ENCODE results near the gene MOCS1. TPM values are rescaled to one million over a fixed set of nuclear protein-coding genes. Genes with fewer than 3 reads are reported as not detected.

The MOCS1 gene
- total and polyA plus RNA-seq, 3 donors from 2014 or later = 11.8 to 17.9 (median 16.8) TPM

DNA sequence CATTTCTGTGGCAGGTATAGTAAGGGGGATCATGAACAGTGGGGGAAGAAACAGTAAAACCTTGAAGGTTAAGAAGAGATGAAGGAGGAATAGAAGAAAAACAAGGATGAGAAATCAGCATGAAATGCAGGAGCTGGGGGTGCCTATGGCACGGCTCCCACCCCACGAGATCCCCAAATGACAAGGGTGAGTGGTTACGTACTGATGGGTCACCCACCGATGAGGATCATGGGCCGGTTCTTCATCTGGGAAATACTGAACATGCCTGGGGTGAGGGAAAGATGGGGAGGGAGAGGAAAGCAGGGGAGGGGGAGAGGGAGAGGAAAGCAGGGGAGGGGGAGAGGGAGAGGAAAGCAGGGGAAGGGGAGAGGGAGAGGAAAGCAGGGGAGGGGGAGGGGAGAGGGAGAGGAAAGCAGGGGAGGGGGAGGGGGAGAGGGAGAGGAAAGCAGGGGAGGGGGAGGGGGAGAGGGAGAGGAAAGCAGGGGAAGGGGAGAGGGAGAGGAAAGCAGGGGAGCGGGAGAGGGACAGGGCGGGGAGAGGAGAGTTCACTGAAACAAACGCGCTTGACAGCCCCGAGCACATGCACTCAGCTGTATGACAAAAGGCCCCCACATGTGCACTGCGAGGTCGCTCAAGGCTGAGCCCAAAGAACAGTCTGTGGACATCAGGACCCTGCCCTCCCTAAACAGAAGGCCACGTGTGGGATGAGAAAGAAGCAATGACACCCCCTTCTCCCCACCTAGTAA, 25.3 kb downstream of the MOCS1 start:
- Histone ChIP-seq H3K36me3 (ENCODE audit: low read depth, missing control alignments) (no peaks in the 10 kb centered on the region), H3K9me3 (no peaks in the 10 kb centered on the region), H3K4me3 (no peak overlapping the region), H3K27ac (no peak overlapping the region), H3K27me3 (no peaks in the 10 kb centered on the region), H3K4me1 (no peaks in the 10 kb centered on the region)
- WGBS, 2 donors = 89 to 92% methylated on average over 13 of the region's 13 CpGs
- DNase-seq = no peak
- intact Hi-C loops (cut with DNase I; ENCODE audit: low total_unique reads) = no loop called here
- TF ChIP-seq, protein P1, sequence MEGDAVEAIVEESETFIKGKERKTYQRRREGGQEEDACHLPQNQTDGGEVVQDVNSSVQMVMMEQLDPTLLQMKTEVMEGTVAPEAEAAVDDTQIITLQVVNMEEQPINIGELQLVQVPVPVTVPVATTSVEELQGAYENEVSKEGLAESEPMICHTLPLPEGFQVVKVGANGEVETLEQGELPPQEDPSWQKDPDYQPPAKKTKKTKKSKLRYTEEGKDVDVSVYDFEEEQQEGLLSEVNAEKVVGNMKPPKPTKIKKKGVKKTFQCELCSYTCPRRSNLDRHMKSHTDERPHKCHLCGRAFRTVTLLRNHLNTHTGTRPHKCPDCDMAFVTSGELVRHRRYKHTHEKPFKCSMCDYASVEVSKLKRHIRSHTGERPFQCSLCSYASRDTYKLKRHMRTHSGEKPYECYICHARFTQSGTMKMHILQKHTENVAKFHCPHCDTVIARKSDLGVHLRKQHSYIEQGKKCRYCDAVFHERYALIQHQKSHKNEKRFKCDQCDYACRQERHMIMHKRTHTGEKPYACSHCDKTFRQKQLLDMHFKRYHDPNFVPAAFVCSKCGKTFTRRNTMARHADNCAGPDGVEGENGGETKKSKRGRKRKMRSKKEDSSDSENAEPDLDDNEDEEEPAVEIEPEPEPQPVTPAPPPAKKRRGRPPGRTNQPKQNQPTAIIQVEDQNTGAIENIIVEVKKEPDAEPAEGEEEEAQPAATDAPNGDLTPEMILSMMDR (IDR thresholded peaks at IDR 0.05) = no peak
- no peak for TF ChIP-seq POLR2A (IDR thresholded peaks at IDR 0.05)

DNA sequence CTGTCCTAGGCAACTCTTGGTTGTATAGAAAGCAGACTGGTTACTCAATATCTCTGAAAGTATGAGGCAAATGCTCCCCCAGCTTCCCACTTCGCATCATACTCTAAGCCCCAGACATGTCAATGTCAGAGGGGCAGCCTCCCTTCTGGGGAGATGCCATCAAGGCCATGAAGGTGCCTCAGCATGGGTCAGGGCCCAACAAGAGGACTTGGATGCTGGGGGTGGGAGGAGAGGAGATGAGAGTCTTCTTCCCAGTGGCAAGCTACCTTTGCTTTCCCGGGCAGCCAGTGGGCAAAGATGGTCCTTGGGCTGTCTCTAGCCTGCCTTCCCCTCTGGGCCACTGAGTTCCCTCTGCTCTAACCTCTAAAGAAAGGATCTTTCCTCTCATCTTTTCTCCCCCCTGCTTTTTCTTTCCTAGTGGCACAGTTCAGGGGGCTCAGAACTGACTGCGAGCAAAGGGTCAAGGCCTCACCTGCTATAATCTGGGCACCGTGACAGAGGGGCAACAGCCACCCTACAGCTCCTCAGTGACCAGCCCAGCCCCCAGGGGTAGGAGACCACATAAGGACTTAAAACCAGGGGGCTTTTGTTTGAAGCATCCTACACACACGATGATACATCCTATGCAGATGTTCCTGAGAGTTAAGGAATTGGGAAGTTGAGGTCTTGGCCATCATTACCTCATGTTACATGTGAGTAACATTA, 26.2 kb downstream of the MOCS1 start:
- no peaks in the 10 kb centered on the region for H3K4me1 ChIP-seq
- H3K36me3 ChIP-seq (ENCODE audit: low read depth, missing control alignments) = no peaks in the 10 kb centered on the region
- H3K27me3 ChIP-seq = no peaks in the 10 kb centered on the region
- H3K27ac ChIP-seq = no peak overlapping the region
- H3K4me3 ChIP-seq = no peak overlapping the region
- no peaks in the 10 kb centered on the region for H3K9me3 ChIP-seq
- WGBS, 2 donors = 91 to 93% methylated on average over 5 of the region's 5 CpGs
- TF ChIP-seq, protein P1 (IDR thresholded peaks at IDR 0.05) = no peak
- TF ChIP-seq POLR2A (IDR thresholded peaks at IDR 0.05) = no peak
- intact Hi-C loops (cut with DNase I; ENCODE audit: low total_unique reads) = no loop called here
- no peak for DNase-seq

DNA sequence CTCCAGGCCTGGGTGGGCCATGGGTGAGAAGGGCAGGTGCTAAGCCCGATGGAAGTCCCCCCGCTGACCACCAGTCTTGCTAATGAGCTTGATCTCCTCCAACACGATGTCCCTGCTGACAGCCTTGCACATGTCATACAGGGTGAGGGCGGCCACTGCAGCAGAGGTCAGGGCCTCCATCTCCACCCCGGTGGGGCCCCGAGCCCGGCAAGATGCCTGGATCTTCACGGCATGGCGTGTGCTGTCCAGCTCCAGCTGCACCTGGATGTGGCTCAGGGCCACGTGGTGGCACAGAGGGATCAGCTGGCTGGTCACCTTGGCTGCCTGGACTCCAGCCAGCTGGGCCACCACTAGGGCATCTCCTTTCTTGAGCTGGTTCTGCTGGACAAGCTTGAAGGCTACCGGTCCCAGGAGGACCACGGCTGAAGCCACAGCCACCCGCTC, 27.9 kb downstream of the MOCS1 start:
- Histone ChIP-seq H3K4me1 (no peaks in the 10 kb centered on the region), H3K36me3 (ENCODE audit: low read depth, missing control alignments) (no peaks in the 10 kb centered on the region), H3K4me3 (no peak overlapping the region), H3K27ac (no peak overlapping the region), H3K27me3 (no peaks in the 10 kb centered on the region), H3K9me3 (no peaks in the 10 kb centered on the region)
- TF ChIP-seq POLR2A (IDR thresholded peaks at IDR 0.05) = no peak
- TF ChIP-seq, protein P1 (IDR thresholded peaks at IDR 0.05) = no peak
- no peak for DNase-seq
- 78 to 100% methylated on average over 3 to 9 of the region's 13 CpGs for WGBS, 2 donors
- intact Hi-C loops (cut with DNase I; ENCODE audit: low total_unique reads) = no loop called here

DNA sequence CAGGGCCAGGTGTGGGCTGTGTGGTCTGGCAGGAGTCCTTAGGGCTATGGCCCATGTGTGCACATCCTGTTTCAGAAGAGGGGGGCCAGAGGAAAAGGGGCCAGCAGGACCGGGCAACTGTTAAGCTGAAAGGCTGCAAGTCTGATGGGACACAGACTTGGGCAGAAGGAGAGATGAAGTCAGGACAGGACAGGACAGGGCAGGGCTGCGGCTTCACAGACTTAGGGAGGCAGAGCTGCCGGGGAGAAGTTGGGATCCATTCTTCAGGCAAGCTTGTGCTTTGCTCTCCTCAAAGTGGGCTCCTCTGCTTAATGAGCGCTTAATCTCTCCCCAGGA, 28.7 kb downstream of the MOCS1 start:
- intact Hi-C loops (cut with DNase I; ENCODE audit: low total_unique reads) = no loop called here
- Histone ChIP-seq H3K9me3 (no peaks in the 10 kb centered on the region), H3K4me1 (no peaks in the 10 kb centered on the region), H3K4me3 (no peak overlapping the region), H3K27me3 (no peaks in the 10 kb centered on the region), H3K27ac (no peak overlapping the region), H3K36me3 (ENCODE audit: low read depth, missing control alignments) (no peaks in the 10 kb centered on the region)
- no peak for TF ChIP-seq POLR2A (IDR thresholded peaks at IDR 0.05)
- TF ChIP-seq, protein P1 (IDR thresholded peaks at IDR 0.05) = no peak
- 77 to 79% methylated on average over 4 of the region's 4 CpGs for WGBS, 2 donors
- no peak for DNase-seq
